Hepatocyte (in vitro differentiated cells): ENCODE data around the gene ICE1. TPM values are rescaled to one million over a fixed set of nuclear protein-coding genes. Genes with fewer than 3 reads are reported as not detected.

Experiments
- DNase-seq: peaks from one replicate; pipeline ENCODE4 v3.0.0-alpha.2; 2016; ENCODE audit warnings: low spot score
- H2AFZ ChIP-seq: fragments of 200-600 bp; sonication (generic); 2 replicates; pipeline ENCODE4 v1.6.0; 2016; ENCODE audit warnings: antibody characterized with exemption, mild to moderate bottlenecking
- H3K27ac ChIP-seq: fragments of 200-600 bp; sonication (generic); 2 replicates; pipeline ENCODE4 v1.5.1; 2016; ENCODE audit warnings: mild to moderate bottlenecking
- H3K27me3 ChIP-seq: fragments of 200-600 bp; sonication (generic); 2 replicates; pipeline ENCODE4 v1.6.1; 2016
- H3K36me3 ChIP-seq: fragments of 200-600 bp; sonication (generic); replicated peaks from 2 replicates; pipeline ENCODE4 v1.5.1; 2016; ENCODE audit warnings: low read depth; ENCODE audit not compliant: insufficient read depth
- H3K4me1 ChIP-seq: fragments of 200-600 bp; sonication (generic); 2 replicates; pipeline ENCODE4 v1.5.1; 2016; ENCODE audit warnings: mild to moderate bottlenecking, moderate library complexity; ENCODE audit not compliant: insufficient read depth
- H3K4me2 ChIP-seq: fragments of 200-600 bp; sonication (generic); 2 replicates; pipeline ENCODE4 v1.6.0; 2016
- H3K4me3 ChIP-seq: fragments of 200-600 bp; sonication (generic); 2 replicates; pipeline ENCODE4 v1.5.1; 2016; ENCODE audit warnings: mild to moderate bottlenecking
- H3K79me2 ChIP-seq: fragments of 200-600 bp; sonication (generic); 2 replicates; pipeline ENCODE4 v1.6.0; 2017; ENCODE audit warnings: mild to moderate bottlenecking
- H3K9me2 ChIP-seq: fragments of 200-600 bp; sonication (generic); replicated peaks from 2 replicates; pipeline ENCODE4 v1.6.0; 2017; ENCODE audit warnings: mild to moderate bottlenecking; ENCODE audit not compliant: insufficient read depth
- H3K9me3 ChIP-seq: fragments of 200-600 bp; sonication (generic); 2 replicates; pipeline ENCODE4 v1.5.1; 2016; ENCODE audit warnings: low read depth, mild to moderate bottlenecking
- H4K20me1 ChIP-seq: fragments of 200-600 bp; sonication (generic); 2 replicates; pipeline ENCODE4 v1.6.0; 2016; ENCODE audit warnings: mild to moderate bottlenecking; ENCODE audit not compliant: insufficient read depth, poor library complexity, severe bottlenecking
- CTCF ChIP-seq: fragments of 200-600 bp; sonication (generic); IDR thresholded peaks from 2 replicates; pipeline ENCODE4 v1.5.1; 2016; ENCODE audit warnings: antibody characterized with exemption, mild to moderate bottlenecking; ENCODE audit not compliant: poor library complexity
- EZH2 ChIP-seq: fragments of 200-600 bp; sonication (generic); IDR thresholded peaks from 2 replicates; pipeline ENCODE4 v1.6.1; 2016; ENCODE audit warnings: antibody characterized with exemption, mild to moderate bottlenecking, borderline replicate concordance
- EZH2phosphoT487 ChIP-seq: fragments of 200-600 bp; sonication (generic); IDR thresholded peaks from one replicate; pipeline ENCODE4 v1.6.1; 2018; ENCODE audit warnings: antibody characterized with exemption, mild to moderate bottlenecking, low read depth, moderate library complexity; ENCODE audit not compliant: unreplicated experiment, severe bottlenecking
- WGBS: methylation state at CpG from one replicate; pipeline ENCODE4 v1.1.6; 2016; ENCODE audit warnings: low lambda C conversion rate; ENCODE audit errors: missing lambda C conversion rate; 5-methylcytosine and 5-hydroxymethylcytosine counted together
- polyA plus RNA-seq: library from polyadenylated mRNA; unstranded; fragments of >200 nt; fragmentation: Nextera tagmentation; extraction: Ambion mirVana; gene quantifications from 2 replicates; pipeline ENCODE4 v1.2.1, GENCODE V29; 2016
- total RNA-seq: library from RNA; depleted of rRNA; stranded (reverse); fragments of >200 nt; gene quantifications from 2 replicates; pipeline ENCODE4 v1.2.3, GENCODE V29; 2014

Gene ICE1
- total and polyA plus RNA-seq, 2 experiments from 2014 or later = 9.5 to 26.5 TPM

- H4K20me1 ChIP-seq = no peaks in the 10 kb centered on the region
- TF ChIP-seq CTCF (no peak), EZH2 (no peak), EZH2phosphoT487 (no peak)
- no peak overlapping the region for H3K27ac ChIP-seq
- H3K36me3 ChIP-seq = no peaks in the 10 kb centered on the region
- DNase-seq = no peak
- no peak overlapping the region for H2AFZ ChIP-seq
- H3K79me2 ChIP-seq = no peaks in the 10 kb centered on the region
- no peaks in the 10 kb centered on the region for H3K4me1 ChIP-seq
- no peak overlapping the region for H3K4me3 ChIP-seq
- H3K9me2 ChIP-seq = no peaks in the 10 kb centered on the region
- H3K9me3 ChIP-seq = no peaks in the 10 kb centered on the region
- WGBS = 82% methylated on average over 4 of the region's 4 CpGs
- H3K27me3 ChIP-seq = no peaks in the 10 kb centered on the region
- H3K4me2 ChIP-seq = no peak overlapping the region
Measured at GRCh38 chr5:5534333-5534732, 111.9 kb downstream of the ICE1 start.

- H3K27ac ChIP-seq = no peak overlapping the region
- no peak overlapping the region for H3K4me3 ChIP-seq
- H3K4me1 ChIP-seq = no peaks in the 10 kb centered on the region
- H3K27me3 ChIP-seq = no peaks in the 10 kb centered on the region
- 84% methylated on average over 4 of the region's 4 CpGs for WGBS
- H2AFZ ChIP-seq = no peak overlapping the region
- H3K4me2 ChIP-seq = no peak overlapping the region
- H4K20me1 ChIP-seq = no peaks in the 10 kb centered on the region
- H3K79me2 ChIP-seq = no peaks in the 10 kb centered on the region
- no peaks in the 10 kb centered on the region for H3K9me2 ChIP-seq
- no peak for TF ChIP-seq CTCF
- TF ChIP-seq EZH2 = no peak
- TF ChIP-seq EZH2phosphoT487 = no peak
- H3K36me3 ChIP-seq = no peaks in the 10 kb centered on the region
- no peaks in the 10 kb centered on the region for H3K9me3 ChIP-seq
- DNase-seq = no peak
Measured at GRCh38 chr5:5536871-5537270, 114.4 kb downstream of the ICE1 start.

- no peaks in the 10 kb centered on the region for H3K9me3 ChIP-seq
- H3K4me1 ChIP-seq = no peaks in the 10 kb centered on the region
- TF ChIP-seq EZH2phosphoT487 (no peak), CTCF (no peak), EZH2 (no peak)
- H3K4me3 ChIP-seq = no peak overlapping the region
- 74% methylated on average over 8 of the region's 8 CpGs for WGBS
- no peaks in the 10 kb centered on the region for H3K9me2 ChIP-seq
- H3K27ac ChIP-seq = no peak overlapping the region
- H3K36me3 ChIP-seq = no peaks in the 10 kb centered on the region
- H3K4me2 ChIP-seq = no peak overlapping the region
- H2AFZ ChIP-seq = no peak overlapping the region
- DNase-seq = no peak
- H4K20me1 ChIP-seq = no peaks in the 10 kb centered on the region
- no peaks in the 10 kb centered on the region for H3K27me3 ChIP-seq
- H3K79me2 ChIP-seq = no peaks in the 10 kb centered on the region
Measured at GRCh38 chr5:5537426-5537825, 114.9 kb downstream of the ICE1 start.

GRCh38 chr5:5539590-5539989, 117.1 kb downstream of the ICE1 start:
- Histone ChIP-seq H3K36me3 (no peaks in the 10 kb centered on the region), H2AFZ (no peak overlapping the region), H3K27ac (no peak overlapping the region), H3K9me3 (no peaks in the 10 kb centered on the region), H3K9me2 (no peaks in the 10 kb centered on the region), H3K79me2 (no peaks in the 10 kb centered on the region), H4K20me1 (no peaks in the 10 kb centered on the region), H3K4me2 (no peak overlapping the region), H3K4me3 (no peak overlapping the region), H3K27me3 (no peaks in the 10 kb centered on the region), H3K4me1 (no peaks in the 10 kb centered on the region)
- no peak for DNase-seq
- no peak for TF ChIP-seq EZH2phosphoT487
- TF ChIP-seq CTCF = no peak
- no peak for TF ChIP-seq EZH2
- 73% methylated on average over 3 of the region's 3 CpGs for WGBS
